Esophagus muscularis mucosa (tissue), 4 donors: ENCODE measurements around the gene ZNF341. TPM values are rescaled to one million over a fixed set of nuclear protein-coding genes. Genes with fewer than 3 reads are reported as not detected.
"Not testable (repeated sequence)": the region's sequence is repeated elsewhere in the genome, so short reads cannot be mapped to it uniquely, and the experiment has no call there.

Experiments
- DNase-seq: peaks from one replicate; pipeline ENCODE4 v3.0.0-alpha.2; 2017; ENCODE audit errors: extremely low spot score
- H3K27ac ChIP-seq, 4 donors: fragments of 200-600 bp; sonication (generic); replicated peaks in 1 of 4; 1 replicate in 3 of 4; 2 replicates in 1 of 4; pipeline ENCODE4 v1.5.1; 2016 to 2019; ENCODE audit warnings: mild to moderate bottlenecking in 1 of 4
- H3K27me3 ChIP-seq, 4 donors: fragments of 200-600 bp; sonication (generic); one replicate each; pipeline versions ENCODE4 v1.5.1 to v1.6.0; 2016 to 2019
- H3K36me3 ChIP-seq, 4 donors: fragments of 200-600 bp; sonication (generic); one replicate each; pipeline ENCODE4 v1.5.1; 2016 to 2019
- H3K4me1 ChIP-seq, 4 donors: fragments of 200-600 bp; sonication (generic); one replicate each; pipeline ENCODE4 v1.5.1; 2016 to 2019
- H3K4me3 ChIP-seq, 4 donors: fragments of 200-600 bp; sonication (generic); 1 replicate in 2 of 4; 2 replicates in 2 of 4; pipeline ENCODE4 v1.5.1; 2016 to 2019; ENCODE audit warnings: mild to moderate bottlenecking in 4 of 4, moderate library complexity in 1 of 4
- H3K9me3 ChIP-seq, 4 donors: fragments of 200-600 bp; sonication (generic); 1 replicate in 3 of 4; 2 replicates in 1 of 4; pipeline ENCODE4 v1.5.1; 2016 to 2019
- EP300 ChIP-seq: sonication (generic); formaldehyde crosslinking; IDR thresholded peaks from one replicate; pipeline ENCODE4 v1.6.1; 2017; ENCODE audit warnings: antibody characterized with exemption
- POLR2A ChIP-seq: fragments of 450-650 bp; IDR thresholded peaks from one replicate; pipeline ENCODE4 v1.6.1; 2017; ENCODE audit warnings: antibody characterized with exemption, moderate library complexity, mild to moderate bottlenecking, low read depth
- POLR2AphosphoS5 ChIP-seq, 2 donors: sonication (generic); formaldehyde crosslinking; IDR thresholded peaks; one replicate each; pipeline ENCODE4 v1.6.1; 2017; ENCODE audit warnings: antibody characterized with exemption in 2 of 2
- WGBS: methylation state at CpG from one replicate; pipeline ENCODE4 v1.1.5; 2018; 5-methylcytosine and 5-hydroxymethylcytosine counted together
- intact Hi-C: fragments of 100-400 bp; cut with DNase I; formaldehyde crosslinking; loops from one replicate; pipeline ENCODE4 v1.15.1; 2023
- total RNA-seq, 4 donors: library from RNA; depleted of rRNA; stranded (reverse); fragments of >200 nt; gene quantifications; one replicate each; pipeline versions ENCODE4 v1.1.0 to v1.2.1, GENCODE V29; 2016
- TF ChIP-seq, protein P1 (sequence below), 3 experiments: fragments of 200-600 bp in 2 of 3; fragments of 450-650 bp in 1 of 3; sonication (generic) in 2 of 3; IDR thresholded peaks; one replicate each; pipeline ENCODE4 v1.5.1; 2017 to 2019; ENCODE audit warnings: antibody characterized with exemption in 3 of 3, mild to moderate bottlenecking in 2 of 3, moderate library complexity in 1 of 3

Gene ZNF341
- total RNA-seq, 4 donors from 2014 or later: 1.7 to 4.2 (median 3.4) TPM

DNA sequence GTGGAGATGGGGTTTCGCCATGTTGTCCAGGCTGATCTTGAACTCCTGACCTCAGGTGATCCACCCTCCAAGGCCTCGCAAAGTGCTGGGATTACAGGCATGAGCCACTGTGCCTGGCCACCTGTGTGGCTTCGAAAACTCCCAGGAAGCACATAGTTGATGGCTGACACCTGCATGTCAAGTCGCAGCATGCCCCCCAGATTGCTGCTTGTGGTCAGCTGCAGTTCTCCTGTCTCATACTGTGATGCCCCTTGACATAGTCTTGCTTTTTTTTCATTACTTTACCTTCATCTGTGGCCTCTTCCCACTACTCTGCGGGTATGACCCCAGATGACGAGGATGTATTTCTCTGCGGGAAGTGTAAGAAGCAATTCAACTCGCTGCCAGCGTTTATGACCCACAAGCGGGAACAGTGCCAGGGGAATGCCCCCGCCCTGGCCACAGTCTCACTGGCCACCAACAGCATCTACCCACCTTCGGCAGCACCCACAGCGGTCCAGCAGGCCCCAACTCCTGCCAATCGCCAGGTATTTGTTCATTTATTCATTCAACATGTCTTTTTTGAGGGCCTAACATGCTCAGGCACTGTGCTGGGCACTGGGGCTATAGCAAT, 13.1 kb downstream of the ZNF341 start:
- H3K36me3 ChIP-seq: peaks cover 14 to 33% (median 24%) of the 10 kb centered on the region in 4 donors
- no peak overlapping the region for H3K27ac ChIP-seq
- intact Hi-C loops: no loop called here
- H3K4me1 ChIP-seq: no peaks in the 10 kb centered on the region
- DNase-seq: no peak
- 94% methylated on average over 13 of the region's 14 CpGs for WGBS
- H3K9me3 ChIP-seq: no peaks in the 10 kb centered on the region
- no peaks in the 10 kb centered on the region for H3K27me3 ChIP-seq
- H3K4me3 ChIP-seq: no peak overlapping the region
- TF ChIP-seq POLR2AphosphoS5 (IDR thresholded peaks at IDR 0.05): no peak
- no peak for TF ChIP-seq EP300
- TF ChIP-seq POLR2A: no peak
- TF ChIP-seq, protein P1, sequence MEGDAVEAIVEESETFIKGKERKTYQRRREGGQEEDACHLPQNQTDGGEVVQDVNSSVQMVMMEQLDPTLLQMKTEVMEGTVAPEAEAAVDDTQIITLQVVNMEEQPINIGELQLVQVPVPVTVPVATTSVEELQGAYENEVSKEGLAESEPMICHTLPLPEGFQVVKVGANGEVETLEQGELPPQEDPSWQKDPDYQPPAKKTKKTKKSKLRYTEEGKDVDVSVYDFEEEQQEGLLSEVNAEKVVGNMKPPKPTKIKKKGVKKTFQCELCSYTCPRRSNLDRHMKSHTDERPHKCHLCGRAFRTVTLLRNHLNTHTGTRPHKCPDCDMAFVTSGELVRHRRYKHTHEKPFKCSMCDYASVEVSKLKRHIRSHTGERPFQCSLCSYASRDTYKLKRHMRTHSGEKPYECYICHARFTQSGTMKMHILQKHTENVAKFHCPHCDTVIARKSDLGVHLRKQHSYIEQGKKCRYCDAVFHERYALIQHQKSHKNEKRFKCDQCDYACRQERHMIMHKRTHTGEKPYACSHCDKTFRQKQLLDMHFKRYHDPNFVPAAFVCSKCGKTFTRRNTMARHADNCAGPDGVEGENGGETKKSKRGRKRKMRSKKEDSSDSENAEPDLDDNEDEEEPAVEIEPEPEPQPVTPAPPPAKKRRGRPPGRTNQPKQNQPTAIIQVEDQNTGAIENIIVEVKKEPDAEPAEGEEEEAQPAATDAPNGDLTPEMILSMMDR (IDR thresholded peaks at IDR 0.05): no peak

DNA sequence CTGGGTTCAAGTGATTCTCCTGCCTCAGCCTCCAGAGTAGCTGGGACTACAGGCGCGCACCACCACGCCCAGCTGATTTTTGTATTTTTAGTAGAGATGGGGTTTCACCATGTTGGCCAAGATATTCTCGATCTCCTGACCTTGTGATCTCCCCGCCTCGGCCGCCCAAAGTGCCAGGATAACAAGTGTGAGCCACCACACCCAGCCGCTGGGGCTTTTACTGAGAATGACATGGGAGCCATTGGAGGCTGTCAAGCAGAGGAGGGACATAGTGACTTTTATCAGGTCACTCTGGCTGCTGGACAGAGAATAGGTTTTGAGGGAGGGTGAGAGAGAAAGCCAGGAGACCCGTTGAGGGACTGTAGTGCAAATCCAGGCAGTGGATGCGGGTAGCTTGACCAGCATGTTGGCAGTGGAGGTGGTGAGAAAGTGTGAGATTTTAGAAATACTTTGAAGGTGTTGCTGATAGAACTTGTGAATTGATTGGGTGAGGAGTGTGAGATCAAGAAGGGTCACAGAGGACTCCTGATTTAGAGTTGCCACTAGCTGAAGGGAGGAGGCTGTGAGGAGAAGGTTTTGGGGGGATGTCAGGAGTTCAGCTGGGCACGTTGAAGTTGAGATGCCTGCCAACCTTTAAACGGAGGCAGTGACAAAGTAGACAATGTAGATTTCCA, 14.7 kb downstream of the ZNF341 start:
- Histone ChIP-seq H3K9me3 (no peaks in the 10 kb centered on the region), H3K4me3 (no peak overlapping the region), H3K36me3 (peaks cover 18 to 49% (median 38%) of the 10 kb centered on the region in 4 donors), H3K27ac (no peak overlapping the region), H3K4me1 (no peaks in the 10 kb centered on the region), H3K27me3 (no peaks in the 10 kb centered on the region)
- TF ChIP-seq, protein P1 (IDR thresholded peaks at IDR 0.05): no peak
- TF ChIP-seq POLR2A (no peak), POLR2AphosphoS5 (IDR thresholded peaks at IDR 0.05) (no peak), EP300 (no peak)
- intact Hi-C loops: no loop called here
- DNase-seq: no peak
- WGBS: 96% methylated on average over 9 of the region's 12 CpGs

DNA sequence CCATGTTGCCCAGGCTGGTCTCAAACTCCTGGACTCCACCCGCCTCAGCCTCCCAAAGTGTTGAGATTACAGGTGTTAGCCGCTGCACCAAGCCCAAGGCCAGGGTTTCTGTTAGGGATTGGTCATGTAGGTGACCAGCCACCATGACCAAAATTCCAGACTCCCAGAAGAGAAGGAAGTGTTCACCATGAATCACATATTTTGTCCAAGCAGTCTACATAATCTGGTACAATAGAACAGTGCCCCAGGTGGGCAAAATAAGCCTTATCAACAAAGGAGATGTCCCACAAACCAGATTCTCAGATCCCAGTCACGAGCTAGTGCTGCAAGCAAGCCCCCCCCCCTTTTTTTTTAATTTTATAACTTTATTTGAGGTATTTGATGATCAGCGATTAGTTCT, 20.0 kb downstream of the ZNF341 start:
- Histone ChIP-seq H3K9me3 (no peaks in the 10 kb centered on the region), H3K27me3 (no peaks in the 10 kb centered on the region), H3K4me1 (no peaks in the 10 kb centered on the region), H3K36me3 (peaks cover 35 to 90% (median 62%) of the 10 kb centered on the region in 4 donors), H3K4me3 (no peak overlapping the region), H3K27ac (no peak overlapping the region)
- no peak for DNase-seq
- intact Hi-C loops: no loop called here
- TF ChIP-seq EP300: no peak
- WGBS: 97% methylated on average over 4 of the region's 4 CpGs

DNA sequence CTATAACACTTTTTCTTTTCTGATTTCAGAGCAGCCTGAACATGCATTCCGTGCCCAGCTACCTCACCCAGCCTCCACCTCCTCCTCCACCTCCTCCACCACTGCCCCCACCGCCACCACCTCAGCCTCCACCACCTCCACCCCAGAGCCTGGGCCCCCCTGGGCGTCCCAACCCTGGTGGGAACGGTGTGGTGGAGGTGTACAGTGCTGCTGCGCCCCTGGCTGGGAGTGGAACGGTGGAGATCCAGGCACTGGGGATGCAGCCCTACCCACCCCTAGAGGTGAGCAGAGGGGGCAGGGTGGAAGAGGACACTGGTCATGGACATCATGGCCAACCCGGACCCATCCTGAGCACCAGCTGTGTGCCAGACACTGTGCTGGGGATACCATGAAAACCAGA, 21.3 kb downstream of the ZNF341 start:
- peaks cover 0 to 11% (median 6%) of the 10 kb centered on the region in 4 donors for H3K9me3 ChIP-seq
- 97% methylated on average over 5 of the region's 7 CpGs for WGBS
- intact Hi-C loops: no loop called here
- H3K27me3 ChIP-seq: no peaks in the 10 kb centered on the region
- H3K4me1 ChIP-seq: no peaks in the 10 kb centered on the region
- H3K4me3 ChIP-seq: no peak overlapping the region
- no peak for DNase-seq
- TF ChIP-seq EP300: no peak
- no peak for TF ChIP-seq POLR2AphosphoS5 (IDR thresholded peaks at IDR 0.05)
- TF ChIP-seq, protein P1 (IDR thresholded peaks at IDR 0.05): no peak
- no peak for TF ChIP-seq POLR2A
- H3K27ac ChIP-seq: no peak overlapping the region
- peaks cover 41 to 95% (median 72%) of the 10 kb centered on the region in 4 donors for H3K36me3 ChIP-seq

DNA sequence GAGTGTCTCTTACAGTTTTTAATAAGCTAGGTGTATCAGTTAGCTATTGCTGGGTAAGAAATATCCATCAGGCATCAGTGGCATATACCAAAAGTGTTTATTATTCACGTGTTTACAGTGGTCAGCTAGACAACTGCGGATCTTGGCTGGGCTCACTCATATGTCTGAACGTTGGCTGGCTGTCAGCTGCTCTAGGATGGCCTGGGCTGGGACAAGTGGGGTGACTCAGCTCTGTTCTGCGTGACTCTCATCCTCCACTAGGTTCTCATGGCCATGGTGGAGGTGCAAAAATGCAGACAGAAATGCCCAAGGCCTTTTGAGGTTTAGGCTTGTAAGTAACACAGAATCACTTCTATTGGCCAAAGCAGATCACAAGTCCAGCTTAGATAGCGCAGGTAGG, 22.0 kb downstream of the ZNF341 start:
- TF ChIP-seq, protein P1 (IDR thresholded peaks at IDR 0.05): no peak
- TF ChIP-seq POLR2A: no peak
- TF ChIP-seq POLR2AphosphoS5 (IDR thresholded peaks at IDR 0.05): no peak
- no peak for TF ChIP-seq EP300
- DNase-seq: no peak
- Histone ChIP-seq H3K4me3 (no peak overlapping the region), H3K27ac (no peak overlapping the region), H3K27me3 (no peaks in the 10 kb centered on the region), H3K4me1 (no peaks in the 10 kb centered on the region), H3K36me3 (peaks cover 45 to 95% (median 73%) of the 10 kb centered on the region in 4 donors), H3K9me3 (peaks cover 0 to 11% (median 6%) of the 10 kb centered on the region in 4 donors)
- WGBS: 91% methylated on average over 5 of the region's 5 CpGs
- intact Hi-C loops: no loop called here

DNA sequence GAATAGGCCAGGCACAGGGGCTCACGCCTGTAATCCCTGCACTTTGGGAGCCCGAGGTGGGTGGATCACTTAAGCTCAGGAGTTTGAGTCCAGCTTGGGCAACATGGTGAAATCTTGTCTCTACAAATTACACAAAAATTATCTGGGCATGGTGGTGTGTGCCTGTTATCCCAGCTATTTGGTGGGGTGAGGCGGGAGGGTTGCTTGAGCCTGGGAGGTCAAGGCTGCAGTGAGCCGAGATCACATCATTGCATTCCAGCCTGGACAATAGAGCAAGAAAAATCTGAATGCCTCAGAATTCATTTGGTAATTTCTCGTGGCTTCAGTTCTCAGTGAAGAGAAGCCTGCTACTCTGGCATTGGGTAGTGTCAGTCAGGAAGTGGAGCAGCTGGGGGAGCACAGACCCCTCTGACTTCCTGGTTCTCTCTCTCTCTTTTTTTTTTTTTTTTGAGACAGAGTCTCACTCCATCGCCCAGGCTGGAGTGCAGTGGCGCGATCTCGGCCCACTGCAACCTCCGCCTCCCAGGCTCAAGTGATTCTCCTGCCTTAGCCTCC, 24.2 kb downstream of the ZNF341 start:
- 83% methylated on average over 10 of the region's 10 CpGs for WGBS

More for the DNA sequence above, 24.2 kb downstream of the ZNF341 start:
- H3K27me3 ChIP-seq, H3K27ac ChIP-seq, DNase-seq, intact Hi-C loops, H3K4me3 ChIP-seq, H3K4me1 ChIP-seq: not testable (repeated sequence)
- Histone ChIP-seq H3K36me3 (peaks cover 39 to 87% (median 64%) of the 10 kb centered on the region in 4 donors), H3K9me3 (peaks cover 0 to 11% (median 6%) of the 10 kb centered on the region in 4 donors)
